GM18499 (cell line): Measurements from ENCODE around the gene NUDCD3.
A peak's percentile ranks its signal among the peaks of the same experiment; 100 is the strongest.

Experiments
- ATAC-seq: cut with Tn5 transposase; IDR thresholded peaks from one replicate; pipeline ENCODE4 v1.9.1; 2021; ENCODE audit warnings: moderate number of reproducible peaks; ENCODE audit not compliant: insufficient read depth, unreplicated experiment

The NUDCD3 gene

DNA sequence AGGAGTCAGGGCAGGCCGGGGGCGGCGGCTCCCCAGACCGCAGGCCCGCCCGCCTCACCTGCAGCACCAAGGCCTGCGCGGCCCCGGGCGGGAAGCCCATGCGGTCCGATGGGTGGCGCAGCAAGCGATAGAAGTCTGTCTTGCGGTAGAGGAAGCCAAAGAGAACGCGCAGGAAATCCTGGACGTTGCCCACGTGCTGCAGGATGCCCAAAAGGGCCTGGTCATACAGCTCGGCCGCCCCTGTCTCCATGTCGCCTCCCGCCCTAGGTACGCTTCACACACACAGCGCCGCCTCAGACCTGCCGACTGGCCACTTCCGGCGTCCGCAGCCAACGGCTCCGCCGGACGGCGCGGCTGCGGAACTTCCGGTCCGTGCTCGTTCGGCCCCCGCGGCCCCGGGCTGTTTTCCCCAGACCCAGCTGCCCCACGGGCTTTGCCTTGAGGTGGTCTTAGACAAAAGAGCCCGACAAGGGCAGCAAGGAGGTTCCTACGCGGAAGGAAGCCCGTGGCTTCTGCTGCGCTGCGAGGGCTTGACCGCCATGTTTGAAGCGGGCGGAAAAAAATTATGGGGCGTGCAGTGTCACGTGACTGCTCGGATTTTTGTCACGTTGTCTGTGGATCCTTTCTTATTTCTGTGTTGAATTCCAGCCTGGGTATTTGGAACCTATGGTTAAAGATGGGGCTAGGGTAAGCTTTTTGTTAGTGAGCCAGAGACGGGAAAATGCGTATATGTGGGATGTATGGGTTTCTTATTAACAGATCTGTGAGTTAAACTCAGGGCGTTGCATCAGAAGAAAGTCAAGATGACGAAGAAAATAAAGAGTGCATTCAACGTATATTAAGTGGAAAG lies at the start of gene NUDCD3:
TSS of gene NUDCD3 (minus strand) at position 308 of the 850 bp plus-strand sequence. CDS start at position 250, 58 bp downstream.
- peak; percentile 63 for ATAC-seq

GRCh38 chr7:44539669-44540506 lies 49.4 kb upstream of the NUDCD3 start:
- ATAC-seq: no peak

DNA sequence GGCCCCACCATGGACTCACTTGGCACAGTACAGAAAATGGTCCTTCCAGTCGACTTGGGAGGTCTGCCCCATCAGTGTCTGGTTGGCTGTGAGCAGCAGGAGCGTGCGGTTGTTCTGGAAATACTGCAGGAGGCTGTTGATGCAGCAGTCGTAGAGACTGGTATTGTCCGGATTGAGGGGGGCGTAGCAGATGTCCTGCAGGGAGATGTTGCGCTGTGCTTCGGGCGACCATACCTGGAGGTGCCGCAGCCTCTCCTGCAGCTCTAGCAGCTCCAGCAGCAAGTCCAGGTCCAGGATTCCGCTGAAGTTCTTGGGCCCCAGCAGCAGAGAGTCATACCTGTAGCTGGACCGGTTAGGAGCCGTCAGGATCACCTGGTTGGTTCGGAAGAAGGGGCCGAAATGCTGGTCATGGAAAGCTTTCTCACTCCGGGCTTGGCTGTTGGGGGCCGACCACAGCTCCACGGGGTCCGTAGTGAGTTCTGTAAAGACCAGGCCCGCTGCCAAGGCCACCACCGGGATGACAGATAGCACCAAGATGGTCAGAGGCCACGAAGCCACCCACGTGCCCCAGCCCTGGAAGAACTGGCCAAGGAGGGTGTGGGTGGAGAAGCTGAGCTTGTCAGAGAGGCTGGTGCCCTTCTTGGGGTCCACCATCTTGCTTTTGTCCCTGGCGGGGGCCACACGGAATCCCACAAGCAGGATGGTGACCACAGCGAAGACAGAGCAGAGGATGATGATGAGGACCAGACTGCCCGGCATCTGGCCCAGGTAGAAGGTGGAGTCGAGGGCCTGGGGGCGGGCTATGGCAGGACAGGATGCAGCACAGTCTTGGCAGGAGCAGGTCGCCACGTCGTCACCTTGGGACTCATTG lies 48.6 kb upstream of the NUDCD3 start:
- ATAC-seq: no peak

GRCh38 chr7:44538093-44538797 lies 47.8 kb upstream of the NUDCD3 start:
- ATAC-seq: no peak

DNA sequence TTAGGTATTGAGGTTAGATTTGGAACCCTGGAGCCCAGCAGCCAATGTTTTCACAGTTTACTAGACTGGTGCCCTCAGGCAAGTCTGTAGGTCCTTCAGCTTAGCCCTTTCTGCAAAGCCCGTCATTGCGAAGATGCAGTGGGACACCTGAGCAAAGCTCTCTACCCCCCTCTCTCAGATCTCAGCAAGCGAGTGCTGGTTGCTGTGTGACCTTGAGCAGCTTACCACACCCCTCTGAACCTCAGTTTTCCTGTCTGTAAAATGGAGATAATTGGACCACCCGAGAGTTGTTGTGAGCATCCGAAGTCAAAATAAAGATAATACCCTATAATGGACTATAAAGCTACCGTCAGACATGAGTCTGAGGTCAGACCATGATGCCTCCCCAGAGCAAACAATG lies 47.0 kb upstream of the NUDCD3 start:
- no peak for ATAC-seq

GRCh38 chr7:44536090-44536489 lies 45.6 kb upstream of the NUDCD3 start:
- ATAC-seq: no peak

DNA sequence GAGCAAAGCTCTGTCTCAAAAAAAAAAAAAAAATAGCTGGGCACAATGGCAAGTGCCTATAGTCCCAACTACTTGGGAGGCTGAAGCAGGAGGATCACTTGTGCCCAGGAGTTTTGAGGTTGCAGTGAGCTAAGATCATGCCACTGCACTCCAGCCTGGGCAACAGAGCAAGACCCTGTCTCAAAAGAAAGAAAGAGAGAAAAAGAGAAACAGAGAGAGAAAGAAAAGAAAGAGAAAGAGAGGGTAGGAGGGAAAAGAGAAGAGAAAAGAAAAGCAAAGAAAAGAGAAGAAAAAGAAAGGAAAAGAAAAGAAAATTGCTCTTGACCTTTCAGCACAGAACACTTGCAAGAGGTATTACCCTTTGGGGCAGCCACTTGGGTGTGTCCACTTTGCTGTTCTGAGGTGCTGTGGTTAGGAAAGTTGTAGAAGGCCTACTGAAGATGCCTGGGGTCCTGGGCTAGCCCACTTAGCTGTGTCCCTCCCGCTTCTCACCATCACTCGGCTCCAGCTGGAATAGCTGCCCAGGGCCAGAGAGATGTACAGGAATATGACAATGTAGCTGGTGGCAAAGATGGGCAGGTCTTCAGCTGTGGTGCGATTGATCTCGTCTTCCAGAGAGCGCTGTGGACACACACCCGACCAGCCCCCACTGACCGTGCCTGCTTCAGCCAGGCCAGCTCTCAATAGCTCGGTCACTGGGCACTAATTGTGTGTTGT lies 45.0 kb upstream of the NUDCD3 start:
- ATAC-seq: no peak

- ATAC-seq: no peak
These were observed 44.0 kb upstream of the NUDCD3 start for GRCh38 chr7:44534501-44534900.

DNA sequence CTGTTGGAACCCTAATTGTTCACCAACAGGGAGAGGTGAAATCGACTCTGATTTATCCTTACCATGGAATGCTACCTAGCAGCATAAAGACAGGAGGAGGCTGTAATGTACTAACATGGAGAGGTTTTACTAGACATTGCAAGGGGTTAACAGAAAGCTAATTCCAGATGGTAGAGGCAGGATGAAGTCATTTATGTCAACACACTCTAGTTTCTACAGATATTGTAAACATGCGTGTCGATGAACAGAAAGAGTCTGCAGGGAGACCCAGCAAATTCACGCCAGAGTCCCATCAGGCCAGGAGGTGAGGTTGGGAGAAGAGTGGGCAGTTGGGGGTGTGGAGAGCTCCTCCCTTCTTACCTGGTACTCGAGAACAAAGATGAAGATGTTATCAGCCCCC lies 43.6 kb upstream of the NUDCD3 start:
- no peak for ATAC-seq

DNA sequence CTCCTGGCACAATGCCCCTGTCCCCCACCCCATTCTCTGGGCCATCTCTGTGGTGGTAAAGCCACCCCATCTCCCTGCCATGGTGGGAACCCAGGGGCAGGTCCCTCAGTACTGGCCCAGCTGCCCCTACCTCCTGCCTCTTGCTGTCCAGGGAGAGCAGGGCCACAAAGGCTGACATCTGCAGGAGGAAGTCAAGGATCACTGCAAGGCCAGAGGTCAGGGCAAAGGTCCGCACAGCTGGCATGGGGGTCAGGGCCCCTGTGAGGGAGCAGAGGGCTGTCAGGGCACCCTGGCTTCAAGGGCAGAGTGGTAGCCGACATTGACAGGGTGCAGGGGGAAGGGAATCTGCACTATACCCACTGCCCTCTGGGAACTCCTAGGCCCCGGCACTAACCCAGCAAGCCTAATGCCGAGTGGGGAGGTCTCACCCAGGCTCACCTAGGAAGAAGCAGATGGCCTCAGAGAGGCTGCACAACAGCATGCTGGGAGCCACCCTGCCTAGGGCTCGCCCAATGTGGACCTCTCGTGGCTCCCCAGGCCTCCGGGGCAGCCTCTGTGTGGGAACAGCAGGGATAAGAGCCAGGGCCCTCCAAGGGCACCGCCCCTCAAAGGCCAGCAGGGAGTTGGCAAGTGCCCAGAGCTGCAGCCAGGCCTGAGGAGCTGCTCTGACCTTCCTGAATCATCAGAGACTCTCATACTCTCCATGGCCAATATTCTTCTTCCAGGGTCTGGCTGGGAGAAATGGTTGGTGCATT lies 43.0 kb upstream of the NUDCD3 start:
- ATAC-seq: no peak

DNA sequence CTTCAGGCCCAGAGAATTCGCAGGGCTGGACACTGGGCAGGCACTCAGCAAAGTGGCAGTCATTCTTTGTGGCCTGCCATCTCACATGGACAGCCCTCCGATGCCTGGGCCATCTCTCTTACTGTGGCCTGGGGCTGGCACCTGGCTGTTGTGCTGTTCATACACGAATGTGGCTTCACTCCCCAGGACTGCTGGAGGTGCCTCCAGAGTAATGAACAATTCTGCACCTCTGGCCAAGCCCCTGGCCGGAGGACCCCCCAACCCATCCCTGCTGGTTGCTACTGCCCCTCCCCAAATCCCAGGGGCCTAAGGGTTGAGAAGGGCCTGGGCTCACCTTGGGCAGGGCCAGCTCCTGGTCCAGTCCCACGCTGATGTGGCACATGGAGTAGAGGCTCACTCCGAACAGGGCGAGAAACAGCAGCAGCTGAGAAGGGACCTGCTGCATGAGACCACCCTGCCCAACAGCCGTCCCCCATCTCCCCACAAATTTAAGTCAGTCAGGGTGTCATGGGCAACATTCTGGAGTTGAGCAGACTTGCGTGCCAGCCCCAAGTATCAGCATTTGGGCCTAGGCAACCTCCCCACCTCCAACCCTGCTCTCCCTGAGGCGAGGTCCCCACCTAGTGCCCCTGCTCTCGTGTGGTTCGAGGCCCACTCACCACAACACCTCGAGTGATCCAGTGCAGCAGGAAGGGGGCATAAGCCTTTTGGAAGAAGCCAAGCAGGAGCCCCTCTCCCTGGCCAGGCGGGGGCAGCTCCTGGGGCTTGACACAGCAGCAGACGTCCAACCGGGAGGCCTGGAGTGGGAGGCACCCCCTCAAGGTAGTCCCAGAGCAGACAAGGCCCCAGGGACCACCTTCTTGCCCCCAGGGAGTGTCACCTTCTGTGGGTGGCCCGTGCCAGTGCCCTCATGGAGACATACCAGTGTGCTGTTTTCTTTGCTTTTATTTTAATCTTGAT lies 41.2 kb upstream of the NUDCD3 start:
- no peak for ATAC-seq

GRCh38 chr7:44530990-44531389 lies 40.5 kb upstream of the NUDCD3 start:
- ATAC-seq: no peak

DNA sequence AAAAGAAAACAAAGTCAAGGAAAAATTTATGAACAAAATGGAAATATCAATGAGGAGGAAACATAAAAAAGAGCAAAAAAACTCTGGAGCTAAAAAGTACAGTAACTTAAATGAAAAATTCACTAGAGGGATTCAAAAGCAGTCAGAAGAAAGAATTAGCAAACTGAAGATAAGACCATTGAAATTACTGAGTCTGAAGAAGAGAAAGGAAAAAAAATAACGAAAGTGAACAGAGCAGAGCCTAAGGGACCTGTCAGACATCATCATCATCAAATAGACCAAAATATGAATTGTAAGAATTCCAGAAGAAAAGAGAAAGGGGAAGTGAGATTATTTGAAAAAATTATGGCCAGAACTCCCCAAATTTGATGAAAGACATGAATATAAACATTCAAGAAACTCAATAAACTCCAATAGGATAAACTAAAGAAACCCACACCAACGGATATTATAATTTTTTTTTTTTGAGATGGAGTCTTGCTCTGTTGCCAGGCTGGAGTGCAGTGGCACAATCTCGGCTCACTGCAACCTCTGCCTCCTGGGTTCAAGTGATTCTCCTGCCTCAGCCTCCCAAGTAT lies 34.4 kb upstream of the NUDCD3 start:
- no peak for ATAC-seq

GRCh38 chr7:44522315-44522714 lies 31.9 kb upstream of the NUDCD3 start:
- no peak for ATAC-seq

GRCh38 chr7:44521347-44522095 lies 31.1 kb upstream of the NUDCD3 start:
- ATAC-seq: no peak

- ATAC-seq: no peak
These were observed 30.1 kb upstream of the NUDCD3 start for GRCh38 chr7:44520574-44520973.
